Astrocyte (in vitro differentiated cells and primary cell): Measurements from ENCODE around the gene NECTIN1.

Experiments used
- EZH2 ChIP-seq: IDR thresholded peaks from 2 replicates; pipeline ENCODE4 v1.6.1; 2012; ENCODE audit warnings: mild to moderate bottlenecking, low read length, inconsistent platforms; ENCODE audit not compliant: insufficient read depth
- TF ChIP-seq, protein P1 (sequence below): IDR thresholded peaks from 2 replicates; pipeline ENCODE4 v1.5.1; 2011; ENCODE audit warnings: low read depth, mild to moderate bottlenecking, inconsistent platforms, low read length, moderate library complexity; ENCODE audit not compliant: insufficient read depth

DNA sequence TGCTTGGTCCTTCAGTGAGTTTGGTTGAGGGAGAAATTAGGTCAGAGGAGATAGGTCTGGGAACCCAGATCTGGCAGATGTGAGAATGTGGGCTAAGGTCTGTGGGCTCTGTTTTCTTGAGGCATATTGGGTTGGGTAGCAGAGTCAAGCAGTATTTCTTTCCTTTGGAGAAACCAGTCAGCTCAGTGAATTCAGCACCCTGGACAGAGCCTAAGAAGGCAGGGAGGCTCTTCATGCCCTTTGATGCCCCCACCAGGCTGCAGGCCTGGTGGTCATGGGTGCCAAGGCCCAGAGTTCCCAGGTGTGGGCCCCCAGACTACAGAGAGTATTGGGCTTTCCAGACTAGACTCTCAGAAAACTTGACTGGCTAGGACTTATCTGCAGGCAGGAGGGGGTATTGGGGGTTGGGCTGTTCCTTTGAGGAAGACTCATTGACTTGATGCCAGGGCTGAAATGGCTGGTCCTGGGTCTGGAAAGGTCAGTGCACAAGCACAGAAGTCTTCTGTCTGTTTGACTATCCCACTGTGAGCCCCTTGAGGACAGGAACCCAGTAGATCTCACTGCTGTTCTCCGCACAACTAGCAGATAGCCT lies 45.3 kb upstream of the NECTIN1 start:
- TF ChIP-seq, protein P1, sequence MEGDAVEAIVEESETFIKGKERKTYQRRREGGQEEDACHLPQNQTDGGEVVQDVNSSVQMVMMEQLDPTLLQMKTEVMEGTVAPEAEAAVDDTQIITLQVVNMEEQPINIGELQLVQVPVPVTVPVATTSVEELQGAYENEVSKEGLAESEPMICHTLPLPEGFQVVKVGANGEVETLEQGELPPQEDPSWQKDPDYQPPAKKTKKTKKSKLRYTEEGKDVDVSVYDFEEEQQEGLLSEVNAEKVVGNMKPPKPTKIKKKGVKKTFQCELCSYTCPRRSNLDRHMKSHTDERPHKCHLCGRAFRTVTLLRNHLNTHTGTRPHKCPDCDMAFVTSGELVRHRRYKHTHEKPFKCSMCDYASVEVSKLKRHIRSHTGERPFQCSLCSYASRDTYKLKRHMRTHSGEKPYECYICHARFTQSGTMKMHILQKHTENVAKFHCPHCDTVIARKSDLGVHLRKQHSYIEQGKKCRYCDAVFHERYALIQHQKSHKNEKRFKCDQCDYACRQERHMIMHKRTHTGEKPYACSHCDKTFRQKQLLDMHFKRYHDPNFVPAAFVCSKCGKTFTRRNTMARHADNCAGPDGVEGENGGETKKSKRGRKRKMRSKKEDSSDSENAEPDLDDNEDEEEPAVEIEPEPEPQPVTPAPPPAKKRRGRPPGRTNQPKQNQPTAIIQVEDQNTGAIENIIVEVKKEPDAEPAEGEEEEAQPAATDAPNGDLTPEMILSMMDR, result no peak
- TF ChIP-seq EZH2, result no peak
